SK-N-SH (cell line): ENCODE data around the gene KIF1A. TPM values are rescaled to one million over a fixed set of nuclear protein-coding genes. Genes with fewer than 3 reads are reported as not detected.

Experiments used
- CTCF ChIA-PET: fragments of 300-600, 350-600 bp; formaldehyde crosslinking; extraction: SDS; loops from one replicate; lab custom pipeline; 2021; lab: Yijun Ruan, JAX
- POLR2A ChIA-PET: fragments of 350-600 bp; sonication (Branson Sonifier 250); formaldehyde crosslinking; extraction: SDS; loops from one replicate; lab custom pipeline; 2020; ENCODE audit warnings: antibody characterized with exemption, inconsistent platforms; lab: Yijun Ruan, JAX
- DNase-seq: peaks from one replicate; pipeline ENCODE4 v3.0.0; 2012
- H2AFZ ChIP-seq: fragments of 200-600 bp; sonication (generic); 2 replicates; pipeline ENCODE4 v1.8.1; 2016; ENCODE audit warnings: antibody characterized with exemption, mild to moderate bottlenecking, low read depth
- H3F3A ChIP-seq: fragments of 200-600 bp; sonication (generic); replicated peaks from 2 replicates; pipeline ENCODE3; 2016; ENCODE audit warnings: antibody characterized with exemption, mild to moderate bottlenecking; ENCODE audit not compliant: insufficient read depth
- H3K27ac ChIP-seq, 2 experiments: fragments of 200-500 bp in 1 of 2; fragments of 200-600 bp in 1 of 2; sonication (Bioruptor generic) in 1 of 2; sonication (generic), shearing (Covaris generic) in 1 of 2; 2 replicates each; pipeline versions ENCODE4 v1.5.1 to v1.6.1; 2014 to 2016; ENCODE audit warnings: low read depth in 2 of 2, inconsistent platforms in 1 of 2, low read length in 1 of 2, mild to moderate bottlenecking in 1 of 2, mixed read lengths in 1 of 2
- H3K27me3 ChIP-seq: fragments of 200-600 bp; sonication (generic), shearing (Covaris generic); 2 replicates; pipeline ENCODE4 v1.6.1; 2016; ENCODE audit warnings: mixed run types; ENCODE audit not compliant: insufficient read depth
- H3K36me3 ChIP-seq, 2 experiments: fragments of 200-500 bp in 1 of 2; fragments of 200-600 bp in 1 of 2; sonication (Bioruptor generic) in 1 of 2; sonication (generic) in 1 of 2; replicated peaks in 1 of 2; 2 replicates each; pipeline versions ENCODE3 to v1.5.1; 2014 to 2016; ENCODE audit warnings: low read length in 1 of 2, mild to moderate bottlenecking in 1 of 2; ENCODE audit not compliant: insufficient read depth in 2 of 2, control insufficient read depth in 1 of 2
- H3K4me1 ChIP-seq, 2 experiments: fragments of 200-500 bp in 1 of 2; fragments of 200-600 bp in 1 of 2; sonication (Bioruptor generic) in 1 of 2; sonication (generic), shearing (Covaris generic) in 1 of 2; 2 replicates each; pipeline versions ENCODE4 v1.5.1 to v1.6.1; 2014 to 2016; ENCODE audit warnings: low read depth in 1 of 2, low read length in 1 of 2, mixed run types in 1 of 2; ENCODE audit not compliant: insufficient read depth in 2 of 2, control insufficient read depth in 1 of 2
- H3K4me2 ChIP-seq: fragments of 200-600 bp; sonication (generic), shearing (Covaris generic); 2 replicates; pipeline ENCODE4 v1.6.1; 2017; ENCODE audit warnings: mixed run types
- H3K4me3 ChIP-seq, 2 experiments: fragments of 200-500 bp in 1 of 2; fragments of 200-600 bp in 1 of 2; sonication (Bioruptor generic) in 1 of 2; sonication (generic), shearing (Covaris generic) in 1 of 2; 2 replicates each; pipeline versions ENCODE4 v1.5.1 to v1.8.1; 2014 to 2016; ENCODE audit warnings: low read depth in 2 of 2, inconsistent platforms in 1 of 2, low read length in 1 of 2, mild to moderate bottlenecking in 1 of 2, mixed read lengths in 1 of 2, moderate library complexity in 1 of 2
- H3K79me2 ChIP-seq: fragments of 200-600 bp; sonication (generic); 2 replicates; pipeline ENCODE4 v1.8.1; 2017; ENCODE audit warnings: mild to moderate bottlenecking; ENCODE audit not compliant: insufficient read depth
- H3K9ac ChIP-seq: fragments of 200-600 bp; sonication (generic); 2 replicates; pipeline ENCODE4 v1.6.1; 2017; ENCODE audit warnings: mixed run types
- H3K9me2 ChIP-seq: fragments of 200-600 bp; sonication (generic); 2 replicates; pipeline ENCODE4 v1.6.1; 2017; ENCODE audit warnings: mixed run types
- H3K9me3 ChIP-seq: fragments of 200-600 bp; sonication (generic); 2 replicates; pipeline ENCODE4 v1.6.1; 2017; ENCODE audit warnings: mixed run types, mild to moderate bottlenecking, moderate library complexity
- H4K20me1 ChIP-seq: fragments of 200-600 bp; sonication (generic); 2 replicates; pipeline ENCODE4 v1.6.1; 2017; ENCODE audit warnings: mild to moderate bottlenecking, mixed run types; ENCODE audit not compliant: insufficient read depth
- CHD2 ChIP-seq: fragments of 150-350 bp; IDR thresholded peaks from 2 replicates; pipeline ENCODE4 v1.6.1; 2018; ENCODE audit warnings: low read length; ENCODE audit not compliant: partially characterized antibody
- ELF1 ChIP-seq: IDR thresholded peaks from 2 replicates; pipeline ENCODE4 v1.4.0; 2012
- FOXM1 ChIP-seq: IDR thresholded peaks from 2 replicates; pipeline ENCODE4 v1.4.0; 2012; ENCODE audit warnings: low read depth, mild to moderate bottlenecking
- JUND ChIP-seq: IDR thresholded peaks from 2 replicates; pipeline ENCODE4 v1.4.0; 2012
- RAD21 ChIP-seq: IDR thresholded peaks from 2 replicates; pipeline ENCODE4 v1.6.1; 2012; ENCODE audit warnings: mild to moderate bottlenecking, low read length
- SMC3 ChIP-seq: IDR thresholded peaks from 2 replicates; pipeline ENCODE4 v1.6.1; 2012; ENCODE audit warnings: low read depth, low read length, improper control_type of control experiment
- TAF1 ChIP-seq: IDR thresholded peaks from 2 replicates; pipeline ENCODE4 v1.6.1; 2012; ENCODE audit warnings: low read depth, mild to moderate bottlenecking, low read length, moderate library complexity, borderline replicate concordance
- TEAD4 ChIP-seq: IDR thresholded peaks from 2 replicates; pipeline ENCODE4 v1.4.0; 2012; ENCODE audit warnings: mild to moderate bottlenecking, borderline replicate concordance; ENCODE audit not compliant: insufficient read depth
- YY1 ChIP-seq: IDR thresholded peaks from 2 replicates; pipeline ENCODE4 v1.4.0; 2012; ENCODE audit warnings: low read depth, mild to moderate bottlenecking
- WGBS: methylation state at CpG from one replicate; pipeline ENCODE4 v1.1.6; 2017; ENCODE audit warnings: low lambda C conversion rate; 5-methylcytosine and 5-hydroxymethylcytosine counted together
- polyA plus RNA-seq, 3 experiments: library from polyadenylated mRNA; depleted of rRNA; stranded (reverse); fragments of >200 nt; gene quantifications; 2 replicates each; pipeline ENCODE4 v1.2.3, GENCODE V29; 2012
- TF ChIP-seq, protein P1 (sequence below): IDR thresholded peaks from 2 replicates; pipeline ENCODE4 v1.6.1; 2012; ENCODE audit warnings: mild to moderate bottlenecking, low read depth, low read length, moderate library complexity
- TF ChIP-seq, protein P2 (sequence below): fragments of 200-600 bp; sonication (generic); IDR thresholded peaks from 2 replicates; pipeline ENCODE4 v1.6.1; 2017; ENCODE audit warnings: antibody characterized with exemption, mild to moderate bottlenecking, moderate library complexity
- TF ChIP-seq, protein P3 (sequence below): fragments of 150-350 bp; IDR thresholded peaks from 2 replicates; pipeline ENCODE4 v1.6.1; 2017; ENCODE audit warnings: antibody characterized with exemption, low read length, low read depth, borderline replicate concordance
- TF ChIP-seq, protein P4 (sequence below): IDR thresholded peaks from 2 replicates; pipeline ENCODE4 v1.4.0; 2012; ENCODE audit warnings: low read depth, borderline replicate concordance

KIF1A gene
- polyA plus RNA-seq, 1 of the 3 experiments (the other 2 are of a cell fraction) = 0.21 TPM

DNA sequence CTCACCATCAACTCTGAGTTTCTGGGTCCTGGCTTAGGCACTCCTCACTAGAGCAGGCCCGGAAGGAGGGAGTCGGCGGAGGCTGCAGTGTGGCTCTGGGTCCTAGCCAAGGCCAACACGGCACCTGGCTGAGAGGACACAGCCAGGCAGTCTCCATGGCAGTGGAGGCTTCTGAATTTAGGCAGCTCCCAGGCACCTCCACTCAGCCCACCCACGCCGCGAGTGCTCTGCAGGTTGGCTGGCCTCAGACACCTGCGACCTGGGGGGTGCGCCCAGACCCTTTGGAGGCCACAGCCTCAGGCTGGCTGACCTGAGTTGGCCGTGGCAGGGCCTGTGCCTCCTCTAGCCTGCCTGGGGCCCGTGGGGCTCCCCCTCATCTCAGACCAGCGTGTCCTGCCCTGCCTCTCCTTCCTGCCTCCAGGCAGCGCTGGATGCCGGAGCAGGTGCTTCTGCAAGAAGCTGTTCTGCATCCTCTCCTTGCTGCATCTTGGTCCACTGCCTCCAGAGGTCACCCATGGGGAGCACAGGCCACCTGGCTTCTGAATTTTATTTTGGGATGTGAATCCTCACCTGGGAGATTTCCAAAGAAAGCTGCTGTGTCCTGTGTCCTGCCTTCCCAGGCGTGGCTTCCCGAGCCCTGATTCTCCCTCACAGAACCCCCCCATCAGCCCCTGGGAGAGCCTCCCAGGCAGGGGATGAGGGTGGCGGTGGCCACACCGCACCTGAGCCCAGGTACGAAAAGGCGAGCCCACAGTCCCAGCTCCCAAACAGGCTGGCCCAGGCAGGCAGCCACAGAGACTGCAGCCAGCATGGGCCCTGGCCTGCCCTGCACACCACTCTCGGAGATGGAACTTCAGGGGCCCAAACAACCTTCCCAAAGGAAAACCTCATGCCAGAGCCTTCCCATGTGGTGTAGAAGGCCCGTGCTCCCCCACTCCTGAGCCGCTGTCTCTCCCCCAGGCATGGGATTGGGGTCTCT is 105.0 kb downstream of the KIF1A start:
- no peak overlapping the region for H3K4me3 ChIP-seq
- H3K9ac ChIP-seq = no peak overlapping the region
- no peaks in the 10 kb centered on the region for H3K36me3 ChIP-seq
- no peak for DNase-seq
- no peaks in the 10 kb centered on the region for H3K9me3 ChIP-seq
- no peaks in the 10 kb centered on the region for H3K27me3 ChIP-seq
- peaks cover 0 to 19% of the 10 kb centered on the region in 2 experiments; a peak in 1 of 4 replicates for H3K4me1 ChIP-seq
- 36% methylated on average over 6 of the region's 23 CpGs for WGBS
- H3K79me2 ChIP-seq = no peaks in the 10 kb centered on the region
- TF ChIP-seq, protein P1, sequence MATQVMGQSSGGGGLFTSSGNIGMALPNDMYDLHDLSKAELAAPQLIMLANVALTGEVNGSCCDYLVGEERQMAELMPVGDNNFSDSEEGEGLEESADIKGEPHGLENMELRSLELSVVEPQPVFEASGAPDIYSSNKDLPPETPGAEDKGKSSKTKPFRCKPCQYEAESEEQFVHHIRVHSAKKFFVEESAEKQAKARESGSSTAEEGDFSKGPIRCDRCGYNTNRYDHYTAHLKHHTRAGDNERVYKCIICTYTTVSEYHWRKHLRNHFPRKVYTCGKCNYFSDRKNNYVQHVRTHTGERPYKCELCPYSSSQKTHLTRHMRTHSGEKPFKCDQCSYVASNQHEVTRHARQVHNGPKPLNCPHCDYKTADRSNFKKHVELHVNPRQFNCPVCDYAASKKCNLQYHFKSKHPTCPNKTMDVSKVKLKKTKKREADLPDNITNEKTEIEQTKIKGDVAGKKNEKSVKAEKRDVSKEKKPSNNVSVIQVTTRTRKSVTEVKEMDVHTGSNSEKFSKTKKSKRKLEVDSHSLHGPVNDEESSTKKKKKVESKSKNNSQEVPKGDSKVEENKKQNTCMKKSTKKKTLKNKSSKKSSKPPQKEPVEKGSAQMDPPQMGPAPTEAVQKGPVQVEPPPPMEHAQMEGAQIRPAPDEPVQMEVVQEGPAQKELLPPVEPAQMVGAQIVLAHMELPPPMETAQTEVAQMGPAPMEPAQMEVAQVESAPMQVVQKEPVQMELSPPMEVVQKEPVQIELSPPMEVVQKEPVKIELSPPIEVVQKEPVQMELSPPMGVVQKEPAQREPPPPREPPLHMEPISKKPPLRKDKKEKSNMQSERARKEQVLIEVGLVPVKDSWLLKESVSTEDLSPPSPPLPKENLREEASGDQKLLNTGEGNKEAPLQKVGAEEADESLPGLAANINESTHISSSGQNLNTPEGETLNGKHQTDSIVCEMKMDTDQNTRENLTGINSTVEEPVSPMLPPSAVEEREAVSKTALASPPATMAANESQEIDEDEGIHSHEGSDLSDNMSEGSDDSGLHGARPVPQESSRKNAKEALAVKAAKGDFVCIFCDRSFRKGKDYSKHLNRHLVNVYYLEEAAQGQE = no peak
- TF ChIP-seq SMC3 = no peak
- no peak for TF ChIP-seq YY1
- TF ChIP-seq, all 33 proteins: peak for 0
- no peaks in the 10 kb centered on the region for H4K20me1 ChIP-seq
- no peak overlapping the region for H2AFZ ChIP-seq
- CTCF ChIA-PET = interaction anchor here (0.9 to 3.3 kb wide), 4 partner anchors 10 to 126 kb away, joined by 3 to 9 read pairs (median 6); no protein-coding TSS in a partner anchor
- POLR2A ChIA-PET = no interaction called here
- H3K4me2 ChIP-seq = no peak overlapping the region
- no peaks in the 10 kb centered on the region for H3F3A ChIP-seq
- H3K27ac ChIP-seq = no peak overlapping the region; a peak in 1 of 4 replicates
- H3K9me2 ChIP-seq = no peaks in the 10 kb centered on the region

DNA sequence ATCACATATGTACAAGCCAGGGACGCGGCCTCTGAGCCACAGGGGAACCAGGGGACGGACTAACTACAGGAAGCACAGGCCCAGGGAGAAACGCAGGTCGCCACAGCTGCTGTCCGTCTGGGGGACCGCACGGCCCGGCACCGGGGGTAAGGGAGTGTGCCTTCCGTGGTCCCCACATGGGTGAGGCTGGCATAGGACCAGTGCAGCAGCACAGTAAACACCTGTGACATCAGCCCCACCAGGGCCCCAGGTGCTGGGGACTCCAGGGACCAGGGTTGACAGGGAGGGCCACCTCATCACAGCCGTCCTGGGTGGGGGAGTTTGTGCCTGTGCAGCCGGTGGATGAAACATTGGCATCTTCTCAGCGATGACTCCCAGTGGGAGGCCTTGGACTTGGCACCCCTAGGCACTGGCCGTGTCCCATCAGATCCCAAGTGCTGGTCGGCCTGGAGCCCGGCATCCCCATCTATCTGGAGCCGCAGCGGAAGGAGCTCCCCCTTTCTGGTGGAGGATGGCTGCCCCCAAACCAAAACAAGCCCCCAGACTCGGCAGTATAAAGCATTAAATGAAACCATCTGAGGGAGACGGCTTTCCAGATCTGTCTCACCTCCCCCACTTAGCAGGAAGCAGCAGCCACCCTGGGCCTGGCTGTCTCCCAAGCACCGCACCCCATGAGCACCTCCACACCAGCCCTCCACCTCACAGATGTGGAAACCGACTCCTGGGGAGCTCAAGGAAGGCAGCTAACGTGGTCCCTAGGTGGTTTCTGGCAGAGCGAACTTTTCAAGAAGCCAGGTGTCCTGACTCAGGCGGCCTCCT is 105.9 kb downstream of the KIF1A start:
- TF ChIP-seq ELF1 (no peak), FOXM1 (no peak), JUND (no peak), CHD2 (no peak), TAF1 (no peak), TEAD4 (no peak), RAD21 (no peak)
- TF ChIP-seq, protein P2, sequence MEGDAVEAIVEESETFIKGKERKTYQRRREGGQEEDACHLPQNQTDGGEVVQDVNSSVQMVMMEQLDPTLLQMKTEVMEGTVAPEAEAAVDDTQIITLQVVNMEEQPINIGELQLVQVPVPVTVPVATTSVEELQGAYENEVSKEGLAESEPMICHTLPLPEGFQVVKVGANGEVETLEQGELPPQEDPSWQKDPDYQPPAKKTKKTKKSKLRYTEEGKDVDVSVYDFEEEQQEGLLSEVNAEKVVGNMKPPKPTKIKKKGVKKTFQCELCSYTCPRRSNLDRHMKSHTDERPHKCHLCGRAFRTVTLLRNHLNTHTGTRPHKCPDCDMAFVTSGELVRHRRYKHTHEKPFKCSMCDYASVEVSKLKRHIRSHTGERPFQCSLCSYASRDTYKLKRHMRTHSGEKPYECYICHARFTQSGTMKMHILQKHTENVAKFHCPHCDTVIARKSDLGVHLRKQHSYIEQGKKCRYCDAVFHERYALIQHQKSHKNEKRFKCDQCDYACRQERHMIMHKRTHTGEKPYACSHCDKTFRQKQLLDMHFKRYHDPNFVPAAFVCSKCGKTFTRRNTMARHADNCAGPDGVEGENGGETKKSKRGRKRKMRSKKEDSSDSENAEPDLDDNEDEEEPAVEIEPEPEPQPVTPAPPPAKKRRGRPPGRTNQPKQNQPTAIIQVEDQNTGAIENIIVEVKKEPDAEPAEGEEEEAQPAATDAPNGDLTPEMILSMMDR = no peak
- TF ChIP-seq, protein P3, sequence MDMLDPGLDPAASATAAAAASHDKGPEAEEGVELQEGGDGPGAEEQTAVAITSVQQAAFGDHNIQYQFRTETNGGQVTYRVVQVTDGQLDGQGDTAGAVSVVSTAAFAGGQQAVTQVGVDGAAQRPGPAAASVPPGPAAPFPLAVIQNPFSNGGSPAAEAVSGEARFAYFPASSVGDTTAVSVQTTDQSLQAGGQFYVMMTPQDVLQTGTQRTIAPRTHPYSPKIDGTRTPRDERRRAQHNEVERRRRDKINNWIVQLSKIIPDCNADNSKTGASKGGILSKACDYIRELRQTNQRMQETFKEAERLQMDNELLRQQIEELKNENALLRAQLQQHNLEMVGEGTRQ = no peak
- TF ChIP-seq, protein P4, sequence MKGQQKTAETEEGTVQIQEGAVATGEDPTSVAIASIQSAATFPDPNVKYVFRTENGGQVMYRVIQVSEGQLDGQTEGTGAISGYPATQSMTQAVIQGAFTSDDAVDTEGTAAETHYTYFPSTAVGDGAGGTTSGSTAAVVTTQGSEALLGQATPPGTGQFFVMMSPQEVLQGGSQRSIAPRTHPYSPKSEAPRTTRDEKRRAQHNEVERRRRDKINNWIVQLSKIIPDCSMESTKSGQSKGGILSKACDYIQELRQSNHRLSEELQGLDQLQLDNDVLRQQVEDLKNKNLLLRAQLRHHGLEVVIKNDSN = no peak
- H3K4me2 ChIP-seq = no peak overlapping the region
- H2AFZ ChIP-seq = no peak overlapping the region
- H3K9ac ChIP-seq = no peak overlapping the region
- H3K79me2 ChIP-seq = no peaks in the 10 kb centered on the region
- ChIA-PET CTCF (interaction anchor here (0.9 to 3.3 kb wide), 4 partner anchors 9 to 126 kb away, joined by 3 to 9 read pairs (median 6); no protein-coding TSS in a partner anchor), POLR2A (no interaction called here)
- WGBS = 63% methylated on average over 16 of the region's 26 CpGs
- no peaks in the 10 kb centered on the region for H4K20me1 ChIP-seq
- no peaks in the 10 kb centered on the region for H3K9me3 ChIP-seq
- H3K4me1 ChIP-seq = peaks cover 0 to 19% of the 10 kb centered on the region in 2 experiments; a peak in 1 of 4 replicates
- H3K36me3 ChIP-seq = no peaks in the 10 kb centered on the region
- no peak for DNase-seq
- no peaks in the 10 kb centered on the region for H3K27me3 ChIP-seq
- no peaks in the 10 kb centered on the region for H3F3A ChIP-seq
- H3K9me2 ChIP-seq = no peaks in the 10 kb centered on the region
- H3K4me3 ChIP-seq = no peak overlapping the region; a peak in 1 of 4 replicates
- no peak overlapping the region; a peak in 1 of 4 replicates for H3K27ac ChIP-seq
